WTC11 (cell line): Measurements from ENCODE around the gene PHLPP2.

ENCODE experiments used
- CBFB ChIP-seq: sonication (generic); formaldehyde crosslinking; IDR thresholded peaks from 2 replicates; pipeline ENCODE4 v1.8.1; 2022; ENCODE audit warnings: mild to moderate bottlenecking, low read depth, missing genetic modification reagents
- CREM ChIP-seq: sonication (generic); formaldehyde crosslinking; IDR thresholded peaks from 2 replicates; pipeline ENCODE4 v1.8.1; 2022; ENCODE audit warnings: mild to moderate bottlenecking, missing genetic modification reagents, moderate library complexity
- HMGXB4 ChIP-seq: sonication (generic); formaldehyde crosslinking; IDR thresholded peaks from 2 replicates; pipeline ENCODE4 v1.8.1; 2023; ENCODE audit warnings: mild to moderate bottlenecking, moderate library complexity, missing genetic modification reagents
- JUN ChIP-seq: sonication (generic); formaldehyde crosslinking; IDR thresholded peaks from 2 replicates; pipeline ENCODE4 v1.8.0; 2023; ENCODE audit warnings: mild to moderate bottlenecking, missing genetic modification reagents
- KAT7 ChIP-seq: sonication (generic); formaldehyde crosslinking; IDR thresholded peaks from 2 replicates; pipeline ENCODE4 v1.8.1; 2023; ENCODE audit warnings: missing genetic modification reagents, mild to moderate bottlenecking, borderline replicate concordance
- NR1H2 ChIP-seq: sonication (generic); formaldehyde crosslinking; IDR thresholded peaks from 2 replicates; pipeline ENCODE4 v1.9.0; 2021; ENCODE audit warnings: mild to moderate bottlenecking, moderate library complexity, missing genetic modification reagents
- SP1 ChIP-seq: sonication (generic); formaldehyde crosslinking; conservative IDR thresholded peaks from 2 replicates; pipeline ENCODE4 v1.8.1; 2022; ENCODE audit warnings: missing genetic modification reagents
- USF2 ChIP-seq: sonication (generic); formaldehyde crosslinking; IDR thresholded peaks from 2 replicates; pipeline ENCODE4 v1.8.1; 2023; ENCODE audit warnings: mild to moderate bottlenecking, missing genetic modification reagents, moderate library complexity
- ZNF263 ChIP-seq: sonication (generic); formaldehyde crosslinking; IDR thresholded peaks from 2 replicates; pipeline ENCODE4 v1.8.1; 2022; ENCODE audit warnings: low read depth, mild to moderate bottlenecking, moderate library complexity, missing genetic modification reagents
- TF ChIP-seq, protein P1 (sequence below): sonication (generic); formaldehyde crosslinking; IDR thresholded peaks from 2 replicates; pipeline ENCODE4 v1.8.1; 2023; ENCODE audit warnings: mild to moderate bottlenecking, missing genetic modification reagents, moderate library complexity
- TF ChIP-seq, protein P2 (sequence below): fragments of 200-600 bp; IDR thresholded peaks from 2 replicates; pipeline ENCODE4 v1.8.0; 2022; ENCODE audit warnings: antibody characterized with exemption
- TF ChIP-seq, protein P3 (sequence below): sonication (generic); formaldehyde crosslinking; IDR thresholded peaks from 2 replicates; pipeline ENCODE4 v1.8.0; 2022; ENCODE audit warnings: mild to moderate bottlenecking, missing genetic modification reagents
- TF ChIP-seq, protein P4 (sequence below): sonication (generic); formaldehyde crosslinking; IDR thresholded peaks from 2 replicates; pipeline ENCODE4 v1.8.0; 2022; ENCODE audit warnings: mild to moderate bottlenecking, missing genetic modification reagents
- TF ChIP-seq, protein P5 (sequence below): sonication (generic); formaldehyde crosslinking; IDR thresholded peaks from 2 replicates; pipeline ENCODE4 v1.8.0; 2023; ENCODE audit warnings: missing genetic modification reagents

- TF ChIP-seq, protein P1, sequence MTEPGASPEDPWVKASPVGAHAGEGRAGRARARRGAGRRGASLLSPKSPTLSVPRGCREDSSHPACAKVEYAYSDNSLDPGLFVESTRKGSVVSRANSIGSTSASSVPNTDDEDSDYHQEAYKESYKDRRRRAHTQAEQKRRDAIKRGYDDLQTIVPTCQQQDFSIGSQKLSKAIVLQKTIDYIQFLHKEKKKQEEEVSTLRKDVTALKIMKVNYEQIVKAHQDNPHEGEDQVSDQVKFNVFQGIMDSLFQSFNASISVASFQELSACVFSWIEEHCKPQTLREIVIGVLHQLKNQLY (CRISPR knock-in tag), result no peak
- TF ChIP-seq CREM (CRISPR knock-in tag) (no peak), ZNF263 (no peak), KAT7 (CRISPR knock-in tag) (no peak), JUN (no peak), NR1H2 (CRISPR knock-in tag) (no peak), SP1 (CRISPR knock-in tag) (no peak), USF2 (CRISPR knock-in tag) (no peak), CBFB (CRISPR knock-in tag) (no peak), HMGXB4 (CRISPR knock-in tag) (no peak)
- TF ChIP-seq, protein P2, sequence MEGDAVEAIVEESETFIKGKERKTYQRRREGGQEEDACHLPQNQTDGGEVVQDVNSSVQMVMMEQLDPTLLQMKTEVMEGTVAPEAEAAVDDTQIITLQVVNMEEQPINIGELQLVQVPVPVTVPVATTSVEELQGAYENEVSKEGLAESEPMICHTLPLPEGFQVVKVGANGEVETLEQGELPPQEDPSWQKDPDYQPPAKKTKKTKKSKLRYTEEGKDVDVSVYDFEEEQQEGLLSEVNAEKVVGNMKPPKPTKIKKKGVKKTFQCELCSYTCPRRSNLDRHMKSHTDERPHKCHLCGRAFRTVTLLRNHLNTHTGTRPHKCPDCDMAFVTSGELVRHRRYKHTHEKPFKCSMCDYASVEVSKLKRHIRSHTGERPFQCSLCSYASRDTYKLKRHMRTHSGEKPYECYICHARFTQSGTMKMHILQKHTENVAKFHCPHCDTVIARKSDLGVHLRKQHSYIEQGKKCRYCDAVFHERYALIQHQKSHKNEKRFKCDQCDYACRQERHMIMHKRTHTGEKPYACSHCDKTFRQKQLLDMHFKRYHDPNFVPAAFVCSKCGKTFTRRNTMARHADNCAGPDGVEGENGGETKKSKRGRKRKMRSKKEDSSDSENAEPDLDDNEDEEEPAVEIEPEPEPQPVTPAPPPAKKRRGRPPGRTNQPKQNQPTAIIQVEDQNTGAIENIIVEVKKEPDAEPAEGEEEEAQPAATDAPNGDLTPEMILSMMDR, result no peak
- TF ChIP-seq, protein P3, sequence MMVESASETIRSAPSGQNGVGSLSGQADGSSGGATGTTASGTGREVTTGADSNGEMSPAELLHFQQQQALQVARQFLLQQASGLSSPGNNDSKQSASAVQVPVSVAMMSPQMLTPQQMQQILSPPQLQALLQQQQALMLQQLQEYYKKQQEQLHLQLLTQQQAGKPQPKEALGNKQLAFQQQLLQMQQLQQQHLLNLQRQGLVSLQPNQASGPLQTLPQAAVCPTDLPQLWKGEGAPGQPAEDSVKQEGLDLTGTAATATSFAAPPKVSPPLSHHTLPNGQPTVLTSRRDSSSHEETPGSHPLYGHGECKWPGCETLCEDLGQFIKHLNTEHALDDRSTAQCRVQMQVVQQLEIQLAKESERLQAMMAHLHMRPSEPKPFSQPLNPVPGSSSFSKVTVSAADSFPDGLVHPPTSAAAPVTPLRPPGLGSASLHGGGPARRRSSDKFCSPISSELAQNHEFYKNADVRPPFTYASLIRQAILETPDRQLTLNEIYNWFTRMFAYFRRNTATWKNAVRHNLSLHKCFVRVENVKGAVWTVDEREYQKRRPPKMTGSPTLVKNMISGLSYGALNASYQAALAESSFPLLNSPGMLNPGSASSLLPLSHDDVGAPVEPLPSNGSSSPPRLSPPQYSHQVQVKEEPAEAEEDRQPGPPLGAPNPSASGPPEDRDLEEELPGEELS (CRISPR knock-in tag), result no peak
- TF ChIP-seq, protein P4, sequence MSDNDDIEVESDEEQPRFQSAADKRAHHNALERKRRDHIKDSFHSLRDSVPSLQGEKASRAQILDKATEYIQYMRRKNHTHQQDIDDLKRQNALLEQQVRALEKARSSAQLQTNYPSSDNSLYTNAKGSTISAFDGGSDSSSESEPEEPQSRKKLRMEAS, result no peak
- TF ChIP-seq, protein P5, sequence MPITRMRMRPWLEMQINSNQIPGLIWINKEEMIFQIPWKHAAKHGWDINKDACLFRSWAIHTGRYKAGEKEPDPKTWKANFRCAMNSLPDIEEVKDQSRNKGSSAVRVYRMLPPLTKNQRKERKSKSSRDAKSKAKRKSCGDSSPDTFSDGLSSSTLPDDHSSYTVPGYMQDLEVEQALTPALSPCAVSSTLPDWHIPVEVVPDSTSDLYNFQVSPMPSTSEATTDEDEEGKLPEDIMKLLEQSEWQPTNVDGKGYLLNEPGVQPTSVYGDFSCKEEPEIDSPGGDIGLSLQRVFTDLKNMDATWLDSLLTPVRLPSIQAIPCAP (CRISPR knock-in tag), result no peak
Observed at GRCh38 chr16:71754108-71754507, 29.6 kb upstream of the PHLPP2 start.
